Spleen (tissue), 11 donors: Measurements from ENCODE around the gene VTCN1. TPM values are rescaled to one million over a fixed set of nuclear protein-coding genes. Genes with fewer than 3 reads are reported as not detected.

Experiments used
- DNase-seq: peaks from one replicate; pipeline ENCODE4 v3.0.0-alpha.2; 2020
- H3K27ac ChIP-seq, 8 donors: fragments of 200-600 bp; sonication (generic) in 7 of 8; 1 replicate in 4 of 8; 2 replicates in 4 of 8; pipeline versions ENCODE4 v1.5.0 to v1.8.0; 2016 to 2021; ENCODE audit warnings: inconsistent platforms in 4 of 8, mild to moderate bottlenecking in 4 of 8, moderate library complexity in 1 of 8
- H3K27me3 ChIP-seq, 7 donors: fragments of 200-600 bp; sonication (generic) in 6 of 7; replicated peaks in 1 of 7; 1 replicate in 4 of 7; 2 replicates in 3 of 7; pipeline versions ENCODE4 v1.5.0 to v1.8.0; 2016 to 2021; ENCODE audit warnings: inconsistent platforms in 3 of 7, mild to moderate bottlenecking in 1 of 7
- H3K36me3 ChIP-seq, 6 donors: fragments of 200-600 bp; sonication (generic) in 5 of 6; 1 replicate in 4 of 6; 2 replicates in 2 of 6; pipeline versions ENCODE4 v1.5.0 to v1.8.0; 2016 to 2021; ENCODE audit warnings: inconsistent platforms in 2 of 6
- H3K4me1 ChIP-seq, 6 donors: fragments of 200-600 bp; sonication (generic) in 5 of 6; 1 replicate in 3 of 6; 2 replicates in 3 of 6; pipeline versions ENCODE4 v1.5.0 to v1.8.0; 2016 to 2021; ENCODE audit warnings: inconsistent platforms in 3 of 6
- H3K4me3 ChIP-seq, 8 donors: fragments of 200-600 bp; sonication (generic) in 7 of 8; 1 replicate in 4 of 8; 2 replicates in 4 of 8; pipeline versions ENCODE4 v1.5.0 to v1.8.0; 2016 to 2021; ENCODE audit warnings: inconsistent platforms in 4 of 8, mild to moderate bottlenecking in 4 of 8, moderate library complexity in 2 of 8
- H3K9me3 ChIP-seq, 8 donors: fragments of 200-600 bp; sonication (generic) in 7 of 8; 1 replicate in 4 of 8; 2 replicates in 4 of 8; pipeline versions ENCODE4 v1.5.0 to v1.8.0; 2016 to 2021; ENCODE audit warnings: inconsistent platforms in 4 of 8
- POLR2A ChIP-seq, 3 donors: fragments of 450-650 bp; IDR thresholded peaks; one replicate each; pipeline ENCODE4 v1.5.1; 2017; ENCODE audit warnings: antibody characterized with exemption in 3 of 3, mild to moderate bottlenecking in 1 of 3
- POLR2AphosphoS5 ChIP-seq, 3 donors: sonication (generic); formaldehyde crosslinking; IDR thresholded peaks; one replicate each; pipeline ENCODE4 v1.5.1; 2017; ENCODE audit warnings: antibody characterized with exemption in 3 of 3
- WGBS, 5 donors: extraction: QIAGEN DNeasy Blood & Tissue Kit in 3 of 5; methylation state at CpG; one replicate each; pipeline versions ENCODE4 v1.1.5 to v1.1.7; 2013 to 2018; 5-methylcytosine and 5-hydroxymethylcytosine counted together
- intact Hi-C: fragments of 100-400 bp; cut with DNase I; formaldehyde crosslinking; loops from one replicate; pipeline ENCODE4 v1.15.0; 2023; ENCODE audit warnings: low total_unique reads
- polyA plus RNA-seq, 3 donors: library from polyadenylated mRNA; stranded (reverse); fragments of 200-250 nt; gene quantifications; one replicate each; pipeline ENCODE4 v1.2.1, GENCODE V29; 2013
- total RNA-seq, 7 donors: library from RNA; depleted of rRNA in 3 of 7; stranded (reverse); fragments of >200 nt in 3 of 7; fragmentation: NEBNext Ultra II Directional in 4 of 7; extraction: Animal tissue kit (Norgen Biotek cat#: 25700) in 4 of 7; gene quantifications; one replicate each; pipeline versions ENCODE4 v1.1.0 to v1.2.1, GENCODE V29; 2016 to 2021
- TF ChIP-seq, protein P1 (sequence below), 11 experiments: fragments of 200-600 bp in 7 of 11; fragments of 450-650 bp in 4 of 11; sonication (generic) in 4 of 11; IDR thresholded peaks in 8 of 11; conservative IDR thresholded peaks in 3 of 11; 1 replicate in 7 of 11; 2 replicates in 4 of 11; pipeline versions ENCODE4 v1.4.0 to v1.8.0; 2016 to 2021; ENCODE audit warnings: antibody characterized with exemption in 11 of 11, inconsistent platforms in 4 of 11, mild to moderate bottlenecking in 1 of 11
- donor health status: healthy with polysubstance abuse.
- donor health status: DM: no; HTN: no; CAD: no; lungs with moderate emphysema.
- donor health status: DM: no; HTN: no; CAD: no.
- donor health status: Bipolar disorder and iron deficiency.
- donor health status: healthy.
- donor health status: DM: no; HTN: no; CAD: no.
- donor health status: DM: yes; HTN: yes; CAD: no.

VTCN1 gene
- total and polyA plus RNA-seq, 10 donors, result not detected

DNA sequence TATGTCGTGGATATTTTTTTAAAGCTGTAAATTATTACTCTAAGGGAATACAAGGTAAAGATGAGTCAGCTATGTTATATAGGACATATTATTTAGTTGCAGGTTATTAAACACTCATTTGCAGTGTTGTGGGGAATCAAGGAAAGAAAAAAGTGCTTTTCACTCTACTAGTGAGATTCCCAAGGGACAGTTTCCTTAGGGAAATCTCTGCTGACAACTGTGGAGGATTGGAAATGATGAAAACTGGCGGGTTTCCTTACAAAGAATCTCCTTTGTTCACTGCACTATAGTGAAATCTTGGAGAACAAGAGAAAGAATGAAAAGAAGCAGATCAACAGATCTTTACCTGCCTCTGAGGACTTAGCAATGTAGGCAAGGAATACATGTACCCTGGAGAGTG, 64.7 kb downstream of the VTCN1 start:
- H3K4me3 ChIP-seq, result no peak overlapping the region
- peaks cover 0 to 5% (median 0%) of the 10 kb centered on the region in 7 donors for H3K27me3 ChIP-seq
- TF ChIP-seq POLR2AphosphoS5 (IDR thresholded peaks at IDR 0.05) (no peak), POLR2A (IDR thresholded peaks at IDR 0.05) (no peak)
- TF ChIP-seq, protein P1, sequence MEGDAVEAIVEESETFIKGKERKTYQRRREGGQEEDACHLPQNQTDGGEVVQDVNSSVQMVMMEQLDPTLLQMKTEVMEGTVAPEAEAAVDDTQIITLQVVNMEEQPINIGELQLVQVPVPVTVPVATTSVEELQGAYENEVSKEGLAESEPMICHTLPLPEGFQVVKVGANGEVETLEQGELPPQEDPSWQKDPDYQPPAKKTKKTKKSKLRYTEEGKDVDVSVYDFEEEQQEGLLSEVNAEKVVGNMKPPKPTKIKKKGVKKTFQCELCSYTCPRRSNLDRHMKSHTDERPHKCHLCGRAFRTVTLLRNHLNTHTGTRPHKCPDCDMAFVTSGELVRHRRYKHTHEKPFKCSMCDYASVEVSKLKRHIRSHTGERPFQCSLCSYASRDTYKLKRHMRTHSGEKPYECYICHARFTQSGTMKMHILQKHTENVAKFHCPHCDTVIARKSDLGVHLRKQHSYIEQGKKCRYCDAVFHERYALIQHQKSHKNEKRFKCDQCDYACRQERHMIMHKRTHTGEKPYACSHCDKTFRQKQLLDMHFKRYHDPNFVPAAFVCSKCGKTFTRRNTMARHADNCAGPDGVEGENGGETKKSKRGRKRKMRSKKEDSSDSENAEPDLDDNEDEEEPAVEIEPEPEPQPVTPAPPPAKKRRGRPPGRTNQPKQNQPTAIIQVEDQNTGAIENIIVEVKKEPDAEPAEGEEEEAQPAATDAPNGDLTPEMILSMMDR (IDR thresholded peaks at IDR 0.05 in 8 of 11, conservative IDR thresholded peaks at IDR 0.05 in 3 of 11), result no peak
- no peak overlapping the region for H3K27ac ChIP-seq
- intact Hi-C loops, result no loop called here
- H3K9me3 ChIP-seq, result no peaks in the 10 kb centered on the region
- WGBS, 5 donors, result 73 to 88% (median 83%) methylated on average over 2 of the region's 2 CpGs
- no peaks in the 10 kb centered on the region for H3K4me1 ChIP-seq
- no peaks in the 10 kb centered on the region for H3K36me3 ChIP-seq
- DNase-seq, result no peak

DNA sequence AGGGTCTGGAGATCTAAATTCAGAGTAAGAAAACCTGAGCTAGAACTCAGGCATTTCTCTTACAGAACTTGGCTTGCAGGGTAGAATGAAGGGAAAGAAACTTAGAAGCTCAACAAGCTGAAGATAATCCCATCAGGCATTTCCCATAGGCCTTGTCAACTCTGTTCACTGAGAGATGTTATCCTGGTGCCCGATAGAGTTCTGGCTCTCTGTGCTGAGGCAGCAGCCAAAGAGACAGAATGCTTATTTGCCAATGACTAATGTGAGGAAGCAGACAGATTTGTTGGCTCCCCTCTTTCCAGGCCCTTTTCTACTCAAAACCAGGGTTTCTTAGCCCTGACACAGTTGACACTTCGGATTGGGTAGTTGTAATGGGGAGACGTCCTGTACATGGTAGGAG, 66.9 kb downstream of the VTCN1 start:
- no peaks in the 10 kb centered on the region for H3K4me1 ChIP-seq
- no peak overlapping the region for H3K27ac ChIP-seq
- peaks cover 0 to 5% (median 0%) of the 10 kb centered on the region in 7 donors for H3K27me3 ChIP-seq
- H3K9me3 ChIP-seq, result no peaks in the 10 kb centered on the region
- intact Hi-C loops, result no loop called here
- DNase-seq, result no peak
- WGBS, 5 donors, result 88 to 97% (median 91%) methylated on average over 3 of the region's 3 CpGs
- no peaks in the 10 kb centered on the region for H3K36me3 ChIP-seq
- no peak for TF ChIP-seq POLR2AphosphoS5 (IDR thresholded peaks at IDR 0.05)
- TF ChIP-seq, protein P1 (IDR thresholded peaks at IDR 0.05 in 8 of 11, conservative IDR thresholded peaks at IDR 0.05 in 3 of 11), result no peak
- TF ChIP-seq POLR2A (IDR thresholded peaks at IDR 0.05), result no peak
- no peak overlapping the region for H3K4me3 ChIP-seq

DNA sequence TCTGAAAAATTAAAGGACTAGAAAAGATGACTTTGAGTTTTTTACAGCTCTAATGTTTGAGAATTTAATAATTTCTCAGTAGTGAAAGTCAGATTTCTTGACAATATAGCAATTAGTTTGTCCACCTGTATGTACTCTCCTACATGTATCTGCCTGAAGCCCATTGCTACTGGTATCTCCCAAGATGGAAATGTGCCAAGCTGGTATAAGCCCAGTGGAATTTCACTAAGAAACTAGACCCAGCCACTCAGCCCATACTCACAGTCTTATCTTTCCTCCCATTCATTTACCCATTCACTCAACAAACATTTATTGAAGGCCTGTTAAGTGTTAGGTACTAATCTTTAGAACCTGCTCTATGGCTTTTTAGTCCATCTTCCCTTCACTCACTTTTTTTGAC, 67.6 kb downstream of the VTCN1 start:
- Histone ChIP-seq H3K27ac (no peak overlapping the region), H3K36me3 (no peaks in the 10 kb centered on the region), H3K4me1 (no peaks in the 10 kb centered on the region), H3K4me3 (no peak overlapping the region), H3K27me3 (peaks cover 0 to 5% (median 0%) of the 10 kb centered on the region in 7 donors), H3K9me3 (no peaks in the 10 kb centered on the region)
- intact Hi-C loops, result no loop called here
- no peak for DNase-seq
- TF ChIP-seq POLR2AphosphoS5 (IDR thresholded peaks at IDR 0.05), result no peak
- no peak for TF ChIP-seq POLR2A (IDR thresholded peaks at IDR 0.05)
- TF ChIP-seq, protein P1 (IDR thresholded peaks at IDR 0.05 in 8 of 11, conservative IDR thresholded peaks at IDR 0.05 in 3 of 11), result no peak

DNA sequence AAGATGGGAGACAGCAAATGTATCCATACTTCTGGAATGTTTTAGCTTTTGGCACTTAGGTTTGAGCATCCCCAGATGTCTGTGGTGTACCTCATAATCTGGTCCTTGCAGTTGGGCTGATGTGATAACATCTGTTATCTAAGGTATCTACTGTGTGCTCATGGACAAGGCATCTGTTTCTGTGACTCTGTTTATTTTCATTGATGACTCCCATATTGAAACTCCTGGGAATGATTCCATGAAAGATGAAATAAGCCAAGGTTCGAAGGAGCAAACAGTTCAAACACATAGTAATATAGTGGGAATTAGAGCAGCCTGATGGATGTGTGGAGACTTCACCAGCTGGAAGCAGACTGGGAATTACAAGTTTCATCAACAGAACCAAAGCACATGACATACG, 68.5 kb downstream of the VTCN1 start:
- TF ChIP-seq POLR2AphosphoS5 (IDR thresholded peaks at IDR 0.05) (no peak), POLR2A (IDR thresholded peaks at IDR 0.05) (no peak)
- TF ChIP-seq, protein P1 (IDR thresholded peaks at IDR 0.05 in 8 of 11, conservative IDR thresholded peaks at IDR 0.05 in 3 of 11), result no peak
- Histone ChIP-seq H3K4me3 (no peak overlapping the region), H3K4me1 (no peaks in the 10 kb centered on the region), H3K27me3 (peaks cover 0 to 5% (median 0%) of the 10 kb centered on the region in 7 donors), H3K9me3 (no peaks in the 10 kb centered on the region), H3K36me3 (no peaks in the 10 kb centered on the region), H3K27ac (no peak overlapping the region)
- DNase-seq, result no peak
- intact Hi-C loops, result no loop called here
- WGBS, 5 donors, result 80 to 97% (median 91%) methylated on average over 2 of the region's 2 CpGs
